HG02973 (cell line): Measurements from ENCODE around the gene PITX3.

Experiments
- ATAC-seq: cut with Tn5 transposase; IDR thresholded peaks from one replicate; pipeline ENCODE4 v1.9.1; 2021; ENCODE audit warnings: moderate library complexity; ENCODE audit not compliant: unreplicated experiment

Gene PITX3

DNA sequence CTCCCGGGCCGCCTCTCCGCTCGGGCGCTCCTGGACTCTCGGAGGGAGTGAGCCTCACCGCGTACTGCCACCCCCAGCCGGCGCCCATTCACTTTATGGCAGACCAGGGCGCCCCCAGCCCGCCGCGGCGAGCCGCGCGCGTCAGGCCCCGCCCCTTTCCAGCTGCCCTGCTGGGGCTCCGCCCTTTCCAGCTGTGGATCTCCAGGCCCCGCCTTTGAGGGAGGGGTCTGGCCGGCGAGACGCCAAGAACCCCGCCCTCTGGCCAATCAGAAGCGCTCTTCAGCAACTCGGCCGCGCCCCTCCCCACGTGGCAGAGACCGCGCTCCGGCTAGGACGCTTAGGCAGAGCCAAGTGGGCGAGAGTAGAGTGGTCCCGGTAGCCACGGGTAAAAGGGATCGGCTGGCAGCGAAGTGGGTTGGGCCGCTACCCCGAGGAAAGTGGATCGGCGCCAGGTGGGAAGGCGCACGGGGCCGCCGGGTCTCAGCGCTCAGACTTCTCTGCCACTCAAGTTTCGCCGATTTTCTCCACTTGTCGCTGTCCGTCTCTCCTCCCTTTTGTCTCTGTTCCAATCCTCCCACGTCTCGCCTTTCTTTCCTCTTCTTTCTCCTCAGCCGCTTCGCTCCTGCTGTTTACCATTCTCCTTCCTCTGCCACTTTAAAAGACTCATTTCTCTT, at the start of gene PITX3:
Gene PITX3, minus strand, starts transcription at position 69 of the 674 bp plus-strand sequence. CDS start 9,432 bp downstream, outside the sequence.
- peak; percentile 33 for ATAC-seq

DNA sequence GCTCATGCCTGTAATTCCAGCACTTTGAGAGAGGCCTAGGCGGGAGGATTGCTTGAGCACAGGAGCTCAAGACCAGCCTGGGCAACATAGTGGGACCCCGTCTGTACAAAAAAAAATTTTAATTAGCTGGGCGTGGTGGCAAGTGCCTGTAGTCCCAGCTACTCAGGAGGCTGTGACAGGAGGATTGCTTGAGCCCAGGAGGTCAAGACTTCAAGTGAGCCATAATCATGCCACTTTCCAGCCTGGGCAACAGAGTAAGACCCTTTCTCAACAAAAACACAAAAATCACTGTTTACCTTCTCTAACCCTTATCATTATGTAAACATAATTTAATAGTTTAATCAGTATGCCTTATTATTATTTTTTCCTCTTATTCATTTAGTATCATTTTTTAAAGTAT, 48.5 kb upstream of the PITX3 start:
- ATAC-seq: no peak

DNA sequence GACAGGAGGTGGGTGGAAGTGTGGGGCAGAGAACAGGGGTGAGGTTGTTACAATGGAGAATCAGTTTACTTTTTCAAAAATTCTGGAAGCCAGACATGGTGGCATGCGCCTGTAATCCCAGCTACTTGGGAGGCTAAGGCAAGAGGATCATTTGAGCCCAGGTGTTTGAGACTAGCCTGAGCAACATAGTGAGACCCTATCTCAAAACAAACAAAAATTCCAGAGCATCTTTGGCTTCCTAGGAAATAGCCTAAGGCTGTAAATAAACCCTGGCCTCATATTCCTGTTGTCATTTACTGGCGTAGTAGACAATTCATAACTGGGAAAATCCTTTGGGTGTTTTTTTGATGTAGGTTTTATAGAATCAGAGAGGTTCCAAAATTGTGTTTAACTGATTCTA, 48.0 kb upstream of the PITX3 start:
- ATAC-seq: no peak

DNA sequence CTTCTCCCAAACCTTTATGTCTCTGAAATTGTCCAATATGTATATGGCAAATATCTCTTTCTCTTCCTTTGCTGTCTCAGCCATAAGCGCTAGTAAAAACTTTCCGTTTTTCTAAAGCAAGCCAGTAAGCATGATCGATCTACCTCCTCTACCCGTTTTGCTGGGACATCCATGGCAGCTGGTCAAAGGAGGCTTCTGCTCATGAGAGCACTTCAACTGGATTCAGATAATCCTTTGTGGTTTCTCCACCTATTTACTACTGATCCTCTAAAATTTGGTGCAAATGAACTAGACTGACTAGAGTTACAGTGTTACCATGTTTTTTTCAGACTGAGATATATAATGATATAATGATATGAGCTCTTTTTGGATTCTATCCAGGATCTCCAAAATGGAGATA, 46.7 kb upstream of the PITX3 start:
- ATAC-seq: no peak

DNA sequence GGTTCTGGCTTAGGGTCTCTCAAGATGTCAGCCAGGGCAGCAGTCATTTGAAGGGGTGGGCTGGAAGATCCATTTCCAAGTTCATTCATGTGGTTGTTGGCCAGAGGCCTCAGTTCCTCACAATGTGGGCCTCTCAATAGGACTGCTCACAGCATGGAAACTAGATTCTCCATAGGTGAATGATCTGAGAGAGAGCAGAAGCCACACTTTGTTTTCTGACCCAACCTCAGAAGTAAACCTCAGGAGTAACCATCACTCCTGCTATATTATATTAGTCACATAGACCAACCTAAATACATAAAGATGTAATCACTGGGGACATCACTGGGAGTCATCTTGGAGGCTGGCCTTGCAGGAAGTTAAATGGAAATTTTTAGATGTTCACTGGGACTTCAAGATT, 46.2 kb upstream of the PITX3 start:
- no peak for ATAC-seq

DNA sequence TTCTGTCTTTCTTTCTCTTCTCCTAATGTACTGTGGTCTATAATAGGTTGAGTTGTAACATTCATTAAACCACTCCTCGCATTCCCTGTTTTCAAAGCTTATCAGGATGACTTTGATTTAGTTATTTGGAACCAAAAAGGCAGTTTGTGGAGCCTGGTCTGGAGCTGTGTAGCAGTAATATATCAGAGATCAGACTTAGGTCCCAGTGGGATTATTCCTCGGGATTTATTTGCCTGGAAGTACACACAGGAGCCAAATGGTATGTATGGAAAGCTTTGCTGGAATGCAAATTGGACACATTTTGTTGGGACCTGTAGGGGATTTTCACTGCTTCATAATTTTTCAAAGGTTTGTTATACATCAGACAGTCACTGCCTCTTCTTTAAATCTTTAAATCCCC, 44.9 kb upstream of the PITX3 start:
- no peak for ATAC-seq

DNA sequence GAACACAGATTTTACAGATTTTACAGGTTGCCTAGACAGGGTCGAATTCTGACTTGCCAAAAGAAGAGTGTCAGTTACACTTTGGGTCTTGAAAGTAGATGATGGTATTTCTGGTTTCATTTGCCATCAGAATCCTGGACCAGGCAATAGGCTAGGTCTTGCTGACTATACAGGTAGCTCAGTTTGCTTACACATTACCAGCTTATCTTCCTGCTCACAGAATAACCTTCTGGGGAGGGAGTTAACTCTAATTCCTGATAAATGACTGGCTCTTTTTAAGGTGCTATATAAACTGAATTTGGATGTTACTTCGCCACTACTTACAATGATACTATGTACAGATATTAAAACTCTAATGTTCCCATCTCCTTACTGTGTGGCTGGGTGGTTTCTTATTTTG, 43.8 kb upstream of the PITX3 start:
- ATAC-seq: no peak

DNA sequence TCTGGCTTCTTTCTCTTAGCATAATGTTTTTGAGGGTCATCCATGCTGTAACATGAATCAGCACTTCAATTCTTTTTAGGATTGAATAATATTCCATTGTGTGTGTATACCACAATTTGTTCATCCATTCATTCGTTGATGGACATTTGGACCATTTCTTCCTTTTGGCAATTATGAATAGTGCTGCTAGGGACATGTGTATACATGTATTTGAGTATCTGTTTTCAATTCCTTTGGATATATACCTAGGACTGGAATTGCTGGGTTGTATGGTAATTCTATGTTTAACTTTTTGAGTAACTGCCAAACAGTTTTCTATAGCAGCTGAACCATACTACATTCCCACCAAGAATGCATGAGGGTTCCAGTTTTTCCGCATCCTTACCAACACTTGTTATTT, 43.2 kb upstream of the PITX3 start:
- no peak for ATAC-seq

DNA sequence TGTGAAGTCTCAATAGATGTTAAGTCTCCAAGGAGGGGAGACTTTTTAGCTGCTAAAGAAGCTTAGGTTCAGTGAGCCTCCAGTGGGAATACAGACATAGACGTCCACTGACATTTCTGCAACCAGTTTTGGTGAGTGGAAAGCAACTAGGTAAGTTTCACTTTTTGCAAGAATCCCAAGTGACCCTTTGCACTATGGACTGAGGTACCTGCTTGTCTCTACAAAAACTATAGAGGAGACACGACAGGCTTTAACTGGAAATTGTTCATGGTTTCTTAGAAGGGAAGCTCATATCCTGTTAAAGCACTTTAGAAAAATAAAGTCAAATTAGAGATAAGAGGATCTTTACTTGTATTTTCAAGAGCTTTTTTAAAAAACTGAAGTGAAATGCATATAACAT, 42.6 kb upstream of the PITX3 start:
- no peak for ATAC-seq

DNA sequence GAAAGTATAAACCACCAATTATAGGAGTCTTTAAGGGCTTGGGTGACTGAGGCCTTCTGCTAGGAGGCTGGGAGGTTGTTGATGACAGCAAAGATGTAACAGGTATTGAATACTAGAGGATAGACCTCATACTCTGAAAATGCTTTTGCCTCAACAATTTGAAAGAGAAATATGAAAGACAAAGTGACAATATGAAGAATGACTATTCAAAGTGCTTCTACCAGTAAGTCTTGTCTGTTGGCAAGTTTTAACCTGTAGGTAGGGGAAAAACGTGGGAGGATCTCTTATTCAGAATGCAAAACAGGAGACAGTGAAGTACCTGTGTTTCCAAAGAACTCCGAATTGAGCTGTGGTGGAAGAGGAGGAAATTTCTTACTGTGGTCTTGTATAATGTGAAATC, 42.2 kb upstream of the PITX3 start:
- no peak for ATAC-seq

DNA sequence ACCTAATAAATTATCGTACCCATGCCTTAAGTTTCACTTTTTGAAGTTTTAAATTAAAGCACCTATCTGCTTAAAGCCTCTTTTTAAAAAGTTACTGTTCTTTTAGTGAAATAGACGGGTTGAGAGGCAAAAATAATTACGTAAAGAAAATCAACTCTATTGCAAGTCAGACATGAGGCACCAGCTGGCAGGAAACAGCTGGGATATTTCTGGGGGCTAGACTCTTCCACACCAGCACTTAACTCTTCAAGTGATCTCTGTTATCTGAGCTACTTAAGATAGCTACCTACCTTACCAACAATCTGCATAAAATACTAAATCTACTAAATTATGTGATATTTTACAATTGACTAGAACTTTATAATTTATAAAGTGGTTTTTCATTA, 39.8 kb upstream of the PITX3 start:
- ATAC-seq: no peak

DNA sequence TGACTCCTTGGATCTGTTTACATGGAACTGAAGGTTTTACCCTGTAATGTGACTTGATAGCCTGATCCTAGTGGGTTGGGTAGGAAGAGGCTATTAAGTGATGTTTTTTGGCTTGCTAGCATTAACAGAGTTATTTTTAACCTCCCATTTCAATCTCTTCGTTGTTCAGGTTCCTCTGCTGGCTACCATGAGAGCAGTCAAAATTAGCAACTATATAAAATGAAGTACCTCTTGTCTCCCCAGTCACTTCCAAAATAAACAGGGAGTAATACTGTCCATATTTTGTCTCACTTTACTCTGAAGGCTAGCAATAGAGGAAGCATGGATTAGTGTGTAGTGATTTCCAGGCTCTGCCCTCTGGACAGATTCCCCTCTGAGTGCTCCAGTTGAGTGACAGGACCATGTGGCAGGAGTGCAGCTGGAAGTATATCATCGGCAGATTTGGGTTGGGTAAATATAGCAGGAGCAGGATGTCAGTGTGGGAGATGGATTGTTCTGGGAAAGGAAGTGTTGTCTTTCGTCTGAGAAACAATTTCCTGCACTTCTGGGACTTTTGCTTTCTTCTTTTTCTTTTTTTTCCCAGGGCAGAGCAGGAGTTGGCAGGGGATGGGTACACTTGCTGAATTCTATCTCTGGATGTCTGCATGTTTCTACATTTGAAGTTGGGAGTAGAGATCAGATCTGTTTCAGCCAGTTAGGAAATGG, 39.2 kb upstream of the PITX3 start:
- no peak for ATAC-seq

DNA sequence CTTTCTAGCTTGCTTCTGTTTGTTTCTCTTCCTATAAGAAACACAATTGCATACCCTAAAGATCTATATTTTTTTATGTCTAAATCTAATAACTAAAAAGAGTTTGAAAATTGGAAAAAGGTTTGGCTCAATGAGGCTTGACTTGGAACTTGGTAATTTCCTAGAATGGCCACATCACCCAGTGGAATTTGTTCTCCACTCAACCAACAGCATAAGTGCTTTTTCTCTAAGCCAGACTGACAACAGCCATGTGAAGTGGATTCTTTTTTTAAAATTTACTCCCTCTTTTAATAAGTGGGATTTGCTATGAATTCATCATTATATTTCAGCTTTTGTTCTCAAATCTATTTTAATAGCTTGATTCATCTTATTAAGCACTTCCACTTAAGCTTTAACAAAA, 37.8 kb upstream of the PITX3 start:
- ATAC-seq: no peak

DNA sequence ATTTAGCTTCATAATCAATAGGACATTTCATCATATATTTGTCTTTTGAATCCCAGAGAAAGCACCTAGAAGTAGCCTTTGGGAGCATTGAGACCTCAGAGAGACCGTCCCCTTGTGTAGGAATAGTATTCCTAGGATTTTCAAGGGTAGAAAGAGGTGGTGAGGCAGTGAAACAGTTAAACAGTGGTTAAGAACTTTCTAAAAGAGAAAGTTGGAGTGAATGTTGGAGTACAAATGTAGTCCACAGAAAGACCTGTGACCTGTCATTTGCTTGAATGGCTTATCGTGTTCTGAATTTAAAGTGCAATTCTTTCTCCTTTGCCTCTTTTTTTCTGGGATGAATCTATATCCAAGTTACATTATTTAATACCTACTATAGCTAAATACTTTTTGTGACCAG, 34.0 kb upstream of the PITX3 start:
- ATAC-seq: no peak

DNA sequence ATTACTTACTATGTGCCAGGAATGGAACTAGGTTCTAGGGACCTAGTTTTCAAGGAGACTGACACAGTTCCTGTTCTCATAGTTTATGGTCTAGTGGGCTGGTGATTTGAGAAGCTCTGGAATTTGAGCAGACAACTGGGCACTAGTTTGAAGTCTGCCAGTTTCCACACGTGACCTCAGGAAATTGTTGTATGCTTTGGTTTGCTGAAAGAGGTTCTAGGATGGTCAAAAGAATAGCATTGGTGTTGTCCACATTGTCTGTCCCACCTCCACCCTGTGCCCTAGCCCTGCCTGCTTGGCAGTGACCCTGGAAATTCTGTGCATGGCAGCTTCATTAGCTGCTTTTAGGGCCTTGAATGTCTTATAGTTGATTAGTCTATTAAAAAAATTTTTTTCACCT, 32.8 kb upstream of the PITX3 start:
- no peak for ATAC-seq

DNA sequence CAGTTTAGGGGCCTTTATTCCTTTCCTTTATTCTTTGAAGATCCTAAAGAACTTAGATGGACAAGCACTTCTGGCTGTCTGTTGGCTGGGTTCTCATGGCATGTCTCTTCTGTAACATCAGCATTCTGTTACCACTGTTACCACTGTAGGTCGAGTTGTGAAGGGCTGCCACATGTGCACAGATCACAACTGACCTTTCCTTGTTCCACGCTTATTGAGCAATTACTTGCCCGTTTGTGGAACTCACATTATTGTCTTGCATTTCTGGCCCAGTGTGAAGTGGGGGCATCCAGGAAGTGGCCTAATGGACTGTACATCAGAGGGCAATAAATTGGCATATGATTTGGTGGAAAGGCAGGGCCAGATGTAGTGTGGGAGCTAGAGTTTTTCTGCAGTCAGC, 27.7 kb upstream of the PITX3 start:
- ATAC-seq: no peak

DNA sequence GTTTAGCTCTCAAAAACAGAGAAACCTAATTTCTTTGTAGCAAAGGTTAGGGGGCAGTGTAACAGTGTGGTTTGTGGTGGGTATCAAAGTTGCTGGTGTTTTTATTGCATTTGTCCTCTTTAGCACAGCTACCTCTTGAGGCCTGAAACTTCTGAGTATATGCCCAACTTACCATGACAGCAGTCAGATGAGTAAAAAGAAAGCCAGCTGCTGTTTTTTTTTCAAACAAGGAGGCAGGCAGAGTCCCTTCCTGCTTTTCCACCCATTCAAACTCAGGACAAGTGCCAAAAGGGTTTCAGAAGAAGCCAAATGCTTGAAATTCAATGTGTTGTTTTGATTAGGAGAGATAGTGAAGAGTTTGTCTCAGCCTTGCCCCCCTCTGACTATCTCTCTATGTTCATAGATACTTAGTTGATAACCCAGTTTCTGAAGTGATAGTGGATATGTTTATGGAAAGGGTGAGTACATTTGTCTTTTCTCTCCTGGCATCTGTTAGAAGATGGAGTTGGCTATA, 27.1 kb upstream of the PITX3 start:
- no peak for ATAC-seq

DNA sequence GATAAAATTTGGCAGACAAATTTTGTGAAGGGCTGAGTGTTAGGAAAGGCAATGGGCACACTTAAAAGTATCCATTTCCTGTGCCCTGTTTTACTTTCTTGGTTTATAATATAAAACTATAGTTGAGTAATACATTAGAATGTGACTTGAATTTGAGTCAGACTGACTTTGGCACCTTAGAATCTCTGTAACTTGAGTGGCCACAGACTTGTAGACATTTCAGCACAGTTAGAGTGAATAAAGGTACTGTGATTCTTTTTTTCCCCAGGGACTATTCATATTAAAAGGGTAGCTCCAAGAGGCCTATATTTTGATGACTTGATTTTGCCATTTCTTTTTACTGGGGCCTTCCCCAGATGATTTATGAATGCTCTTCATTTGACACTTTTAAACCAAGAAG, 26.4 kb upstream of the PITX3 start:
- ATAC-seq: no peak

DNA sequence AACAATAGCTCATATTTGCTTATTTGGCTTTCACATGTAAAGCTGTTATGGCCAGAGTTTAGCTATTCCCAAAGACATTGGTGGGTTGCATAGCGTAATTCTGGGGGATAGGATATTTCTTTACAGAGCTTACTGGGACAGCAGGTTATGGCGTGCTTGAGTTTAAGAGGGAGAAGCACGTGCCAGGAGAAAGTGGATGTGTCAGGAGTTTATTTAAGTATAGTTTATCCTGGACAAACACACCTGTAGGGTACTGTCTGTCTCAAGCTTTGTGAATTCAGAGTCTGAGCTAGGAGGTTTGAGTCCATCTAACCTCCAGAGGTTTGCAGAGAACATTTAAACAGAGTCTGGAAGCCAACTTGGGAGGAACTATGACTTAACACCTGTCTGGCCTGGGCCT, 25.4 kb upstream of the PITX3 start:
- no peak for ATAC-seq

DNA sequence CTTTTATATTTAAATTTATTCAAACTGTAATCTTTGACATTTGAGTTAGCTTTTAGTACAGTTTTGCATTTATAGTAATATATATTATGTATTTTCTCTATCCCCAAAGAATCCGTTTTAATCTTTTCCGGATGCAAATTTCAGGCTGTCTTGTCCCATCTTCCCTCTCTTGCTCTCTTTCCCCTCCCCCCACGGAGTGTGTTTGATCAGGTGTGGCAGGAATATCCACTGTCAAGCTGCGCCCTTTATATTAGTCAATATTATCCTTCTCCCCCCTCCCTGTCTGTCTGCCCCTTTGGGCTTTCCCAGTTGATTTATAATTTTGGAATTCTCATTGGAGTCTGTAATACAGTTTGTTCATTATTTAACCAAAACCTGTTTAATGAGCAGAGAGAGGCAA, 23.1 kb upstream of the PITX3 start:
- no peak for ATAC-seq

DNA sequence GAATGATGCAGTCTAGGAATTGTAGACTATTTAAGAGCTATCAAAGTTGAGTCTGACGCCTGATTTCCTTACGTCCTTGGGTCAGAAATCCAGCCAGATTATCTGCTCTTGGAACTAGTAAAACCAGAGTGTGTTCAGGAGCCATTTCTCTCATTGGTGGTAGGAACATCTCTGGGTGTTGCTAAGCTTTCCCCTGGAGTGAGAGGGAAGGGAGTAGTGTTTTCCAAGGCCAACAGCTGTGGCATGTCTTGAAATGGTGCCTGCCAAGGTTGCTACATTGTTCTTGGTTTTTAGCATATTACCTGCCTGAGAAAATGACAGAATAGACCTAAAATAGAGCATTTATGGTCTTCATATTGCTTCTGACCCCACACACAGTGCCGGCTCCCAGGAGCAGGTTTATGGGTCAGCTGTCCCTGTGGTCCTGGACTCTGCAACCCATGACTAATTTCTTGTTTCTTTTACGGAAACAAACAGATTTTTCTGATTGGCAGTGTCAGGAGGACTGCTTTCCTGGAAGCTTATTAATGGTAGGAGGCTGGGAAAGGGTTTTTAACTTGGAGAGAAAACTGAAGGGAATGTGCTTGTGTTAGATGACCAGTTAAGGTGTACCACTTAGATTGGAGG, 21.5 kb upstream of the PITX3 start:
- no peak for ATAC-seq

DNA sequence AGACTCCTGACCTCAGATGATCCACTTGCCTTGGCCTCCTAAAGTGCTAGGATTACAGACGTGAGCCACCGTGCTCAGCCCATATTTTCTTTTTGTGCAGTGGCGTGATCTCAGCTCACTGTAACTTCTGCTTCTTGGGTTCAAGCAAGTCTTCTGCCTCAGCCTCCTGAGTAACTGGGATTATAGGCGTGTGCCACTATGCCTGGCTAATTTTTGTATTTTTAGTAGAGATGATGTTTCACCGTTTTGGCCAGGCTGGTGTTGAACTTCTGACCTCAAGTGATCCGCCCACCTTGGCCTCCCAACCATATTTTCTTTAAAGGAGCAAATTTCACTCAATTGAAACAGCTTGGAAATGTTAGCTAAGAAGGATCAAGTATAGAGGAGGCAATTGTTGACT, 20.5 kb upstream of the PITX3 start:
- no peak for ATAC-seq
